Activated CD8-positive, alpha-beta T cell treated with anti-CD3 and anti-CD28 coated beads for 36 hours (primary cell): Measurements from ENCODE around the gene EPHB6. TPM values are rescaled to one million over a fixed set of nuclear protein-coding genes. Genes with fewer than 3 reads are reported as not detected.

ENCODE experiments used
- ATAC-seq: fragments of 200-7000 bp; cut with Tn5 transposase; one replicate; pipeline ENCODE4 v1.10.0; 2021; ENCODE audit warnings: mild to moderate bottlenecking, moderate library complexity
- CTCF ChIA-PET: fragments of 350-600 bp; sonication (Branson Sonifier 250); formaldehyde crosslinking; loops from one replicate; lab custom pipeline; 2021; ENCODE audit warnings: antibody characterized with exemption; lab: Charles Lee
- POLR2A ChIA-PET: fragments of 350-600 bp; sonication (Branson Sonifier 250); formaldehyde crosslinking; loops from one replicate; lab custom pipeline; 2021; ENCODE audit warnings: antibody characterized with exemption; lab: Charles Lee
- DNase-seq: peaks from one replicate; pipeline ENCODE4 v3.0.0-alpha.2; 2020
- H3K27ac Mint-ChIP-seq: one replicate; pipeline ENCODE4 v1.8.0; 2021; ENCODE audit warnings: mild to moderate bottlenecking, mixed read lengths
- H3K27me3 Mint-ChIP-seq: one replicate; pipeline ENCODE4 v1.8.0; 2021; ENCODE audit warnings: mixed read lengths
- H3K36me3 Mint-ChIP-seq: one replicate; pipeline ENCODE4 v1.8.0; 2021; ENCODE audit warnings: low read depth, mixed read lengths
- H3K4me1 Mint-ChIP-seq: one replicate; pipeline ENCODE4 v1.8.0; 2021; ENCODE audit warnings: low read depth, mixed read lengths
- H3K4me3 Mint-ChIP-seq: one replicate; pipeline ENCODE4 v1.8.0; 2021; ENCODE audit warnings: mild to moderate bottlenecking, moderate library complexity, mixed read lengths
- H3K9me3 Mint-ChIP-seq: one replicate; pipeline ENCODE4 v1.8.0; 2021; ENCODE audit warnings: mixed read lengths
- intact Hi-C: fragments of 100-400 bp; cut with micrococcal nuclease; formaldehyde crosslinking; loops from one replicate; pipeline ENCODE4 v1.10.0; 2022
- total RNA-seq, 2 experiments: library from RNA; stranded (reverse); gene quantifications; one replicate each; pipeline ENCODE4 v1.2.3, GENCODE V29; 2021
- TF ChIP-seq, protein P1 (sequence below): fragments of 200-600 bp; IDR thresholded peaks from one replicate; pipeline ENCODE4 v1.8.0; 2022; ENCODE audit warnings: antibody characterized with exemption, mild to moderate bottlenecking

EPHB6 gene
- total RNA-seq, 2 experiments from 2014 or later: 3.5 to 5.5 TPM

DNA sequence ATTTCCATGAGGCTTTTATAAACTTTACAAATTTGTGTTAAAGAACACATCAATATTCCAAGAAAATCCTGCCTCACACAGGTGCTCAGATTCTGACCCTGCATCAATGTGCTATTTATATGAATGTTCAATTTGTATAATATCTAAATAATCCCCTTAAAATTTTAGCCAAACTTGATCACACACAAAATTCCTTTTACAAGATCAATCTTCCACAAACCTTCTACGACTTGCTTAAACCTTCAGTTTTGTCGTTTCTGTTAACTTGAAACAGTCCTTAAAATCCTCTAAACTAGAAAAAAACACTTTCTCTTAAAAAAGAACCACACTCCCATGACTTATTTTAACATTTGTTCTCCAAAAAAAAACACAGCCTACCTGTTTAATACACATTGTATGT lies 50.9 kb downstream of the EPHB6 start:
- ATAC-seq: no peak
- POLR2A ChIA-PET: no interaction called here
- Mint-ChIP-seq H3K27me3 (peaks cover 12% of the 10 kb centered on the region), H3K4me3 (no peak overlapping the region), H3K9me3 (no peaks in the 10 kb centered on the region), H3K4me1 (no peaks in the 10 kb centered on the region), H3K27ac (no peak overlapping the region), H3K36me3 (no peaks in the 10 kb centered on the region)
- TF ChIP-seq, protein P1, sequence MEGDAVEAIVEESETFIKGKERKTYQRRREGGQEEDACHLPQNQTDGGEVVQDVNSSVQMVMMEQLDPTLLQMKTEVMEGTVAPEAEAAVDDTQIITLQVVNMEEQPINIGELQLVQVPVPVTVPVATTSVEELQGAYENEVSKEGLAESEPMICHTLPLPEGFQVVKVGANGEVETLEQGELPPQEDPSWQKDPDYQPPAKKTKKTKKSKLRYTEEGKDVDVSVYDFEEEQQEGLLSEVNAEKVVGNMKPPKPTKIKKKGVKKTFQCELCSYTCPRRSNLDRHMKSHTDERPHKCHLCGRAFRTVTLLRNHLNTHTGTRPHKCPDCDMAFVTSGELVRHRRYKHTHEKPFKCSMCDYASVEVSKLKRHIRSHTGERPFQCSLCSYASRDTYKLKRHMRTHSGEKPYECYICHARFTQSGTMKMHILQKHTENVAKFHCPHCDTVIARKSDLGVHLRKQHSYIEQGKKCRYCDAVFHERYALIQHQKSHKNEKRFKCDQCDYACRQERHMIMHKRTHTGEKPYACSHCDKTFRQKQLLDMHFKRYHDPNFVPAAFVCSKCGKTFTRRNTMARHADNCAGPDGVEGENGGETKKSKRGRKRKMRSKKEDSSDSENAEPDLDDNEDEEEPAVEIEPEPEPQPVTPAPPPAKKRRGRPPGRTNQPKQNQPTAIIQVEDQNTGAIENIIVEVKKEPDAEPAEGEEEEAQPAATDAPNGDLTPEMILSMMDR: no peak
- intact Hi-C loops: no loop called here
- no peak for DNase-seq
- CTCF ChIA-PET: no interaction called here

DNA sequence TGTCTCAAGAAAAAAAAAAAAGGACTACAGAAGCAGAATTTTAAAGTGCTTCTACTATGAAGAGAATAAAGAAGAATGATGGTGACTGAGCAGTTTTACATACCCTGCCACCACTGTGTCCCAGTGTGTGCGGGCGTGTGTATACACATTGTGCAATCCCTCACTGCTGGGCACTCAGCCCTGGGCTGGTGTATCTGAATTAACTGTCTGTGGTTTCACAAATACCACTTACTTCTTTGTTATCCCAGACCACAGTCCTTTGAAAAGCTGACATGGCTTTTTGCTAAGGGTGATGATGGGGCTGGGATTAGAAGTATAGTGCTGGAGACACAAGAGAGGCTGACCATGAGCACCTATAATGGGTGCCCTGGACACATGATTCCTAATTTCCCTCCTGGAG lies 51.8 kb downstream of the EPHB6 start:
- DNase-seq: no peak
- H3K9me3 Mint-ChIP-seq: no peaks in the 10 kb centered on the region
- H3K4me1 Mint-ChIP-seq: no peaks in the 10 kb centered on the region
- H3K27me3 Mint-ChIP-seq: peaks cover 12% of the 10 kb centered on the region
- H3K4me3 Mint-ChIP-seq: no peak overlapping the region
- CTCF ChIA-PET: interaction anchor here (0.9 kb wide), 1 partner anchor 25 kb away, joined by 3 read pairs; no protein-coding TSS in a partner anchor
- POLR2A ChIA-PET: no interaction called here
- ATAC-seq: no peak
- TF ChIP-seq, protein P1: no peak
- intact Hi-C loops: no loop called here
- no peak overlapping the region for H3K27ac Mint-ChIP-seq
- H3K36me3 Mint-ChIP-seq: no peaks in the 10 kb centered on the region

DNA sequence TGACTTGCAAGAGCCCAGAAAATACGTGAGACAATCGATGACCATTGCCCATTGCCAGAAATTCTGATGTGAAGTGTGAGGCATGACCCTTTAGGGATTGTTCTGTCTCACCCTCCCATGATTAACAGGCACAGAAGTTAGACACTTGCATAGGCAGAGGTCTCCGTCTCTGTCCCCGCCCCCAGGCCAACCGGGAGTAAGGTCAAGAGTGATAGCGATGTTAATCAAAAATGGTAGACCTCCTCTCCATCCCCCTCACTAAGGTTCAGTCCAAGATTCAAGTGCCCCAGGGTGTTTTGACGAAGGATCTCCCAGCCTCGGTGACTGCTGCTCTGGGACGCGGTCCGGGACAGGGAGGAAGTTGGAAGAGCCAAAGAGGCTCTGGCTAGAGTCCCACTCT lies 53.4 kb downstream of the EPHB6 start:
- CTCF ChIA-PET: no interaction called here
- Mint-ChIP-seq H3K36me3 (no peaks in the 10 kb centered on the region), H3K4me3 (no peak overlapping the region), H3K9me3 (no peaks in the 10 kb centered on the region), H3K27ac (no peak overlapping the region), H3K27me3 (peaks cover 13% of the 10 kb centered on the region), H3K4me1 (no peaks in the 10 kb centered on the region)
- POLR2A ChIA-PET: no interaction called here
- ATAC-seq (no peak), DNase-seq (no peak)
- intact Hi-C loops: no loop called here
- TF ChIP-seq, protein P1: no peak

DNA sequence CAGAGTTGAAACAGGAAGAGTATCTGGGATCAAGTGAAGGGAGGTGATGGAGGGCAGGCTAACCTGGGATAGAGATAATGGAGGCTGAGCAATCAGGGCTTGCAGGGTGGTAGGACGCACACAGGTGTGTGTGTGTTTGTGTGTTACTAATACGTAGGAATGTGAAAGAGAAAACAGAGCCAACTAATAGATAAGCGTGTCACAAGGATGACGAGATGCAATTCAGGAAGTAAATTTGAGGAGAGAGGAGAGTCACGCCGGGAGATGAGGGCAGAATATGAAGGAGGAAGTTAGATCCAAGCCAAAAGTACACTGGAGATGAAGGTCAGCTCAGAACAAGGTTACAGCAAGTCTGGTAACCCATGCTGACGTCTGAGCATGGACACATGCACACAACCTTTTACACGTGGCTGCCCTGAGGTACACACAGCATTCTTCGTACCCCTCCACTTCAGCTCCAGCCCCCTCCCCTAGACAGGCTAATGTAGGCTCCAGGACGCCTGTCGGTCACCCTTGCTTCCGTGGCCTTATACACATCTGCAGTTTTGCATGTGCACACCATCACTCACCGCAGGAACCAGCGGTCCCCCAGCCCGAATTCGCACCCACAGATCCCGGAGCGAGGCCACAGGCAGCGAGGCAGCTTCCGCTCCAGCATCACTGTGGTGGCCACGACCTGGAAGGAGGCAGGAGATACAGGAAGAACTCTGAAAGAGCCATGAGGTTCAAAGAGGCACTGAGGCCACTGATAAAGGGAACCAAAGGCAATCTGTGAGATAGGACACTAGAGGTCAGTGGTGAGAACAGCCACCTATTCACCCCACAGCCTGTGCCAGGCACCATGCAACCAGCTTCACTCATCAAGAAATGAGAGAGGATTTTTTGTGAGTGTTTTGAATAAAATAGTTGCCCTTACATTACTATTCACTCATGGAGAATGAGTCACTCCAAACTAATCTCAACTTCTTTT lies 54.3 kb downstream of the EPHB6 start:
- ATAC-seq (no peak), DNase-seq (no peak)
- no peaks in the 10 kb centered on the region for H3K4me1 Mint-ChIP-seq
- ChIA-PET CTCF (interaction anchor here (0.7 to 1.7 kb wide), 3 partner anchors 29 to 305 kb away, joined by 3 to 5 read pairs (median 4); no protein-coding TSS in a partner anchor), POLR2A (no interaction called here)
- no peak overlapping the region for H3K4me3 Mint-ChIP-seq
- no peaks in the 10 kb centered on the region for H3K36me3 Mint-ChIP-seq
- H3K9me3 Mint-ChIP-seq: no peaks in the 10 kb centered on the region
- no peak overlapping the region for H3K27ac Mint-ChIP-seq
- intact Hi-C loops: no loop called here
- TF ChIP-seq, protein P1: no peak
- peaks cover 13% of the 10 kb centered on the region for H3K27me3 Mint-ChIP-seq

DNA sequence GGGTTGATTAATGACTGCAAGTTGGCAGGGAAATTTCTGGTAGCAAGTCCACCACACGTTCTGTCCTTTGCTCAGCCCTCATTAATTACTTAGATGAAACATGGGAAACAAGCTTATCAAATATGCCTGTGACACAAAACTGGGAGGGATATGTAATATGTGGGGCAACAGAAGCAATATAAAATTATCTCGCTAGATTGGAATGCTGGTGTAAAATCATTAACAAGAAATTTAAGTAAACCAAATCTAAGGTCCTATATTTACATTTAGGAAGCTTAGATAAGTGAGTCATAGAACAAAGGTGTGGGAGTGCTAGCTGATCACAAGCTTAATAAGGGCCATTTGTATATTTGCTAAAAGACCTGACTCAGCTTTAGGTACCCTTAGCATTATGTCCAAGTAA lies 55.2 kb downstream of the EPHB6 start:
- Mint-ChIP-seq H3K4me1 (no peaks in the 10 kb centered on the region), H3K27ac (no peak overlapping the region), H3K9me3 (no peaks in the 10 kb centered on the region), H3K27me3 (peaks cover 13% of the 10 kb centered on the region), H3K36me3 (no peaks in the 10 kb centered on the region), H3K4me3 (no peak overlapping the region)
- intact Hi-C loops: no loop called here
- no peak for ATAC-seq
- TF ChIP-seq, protein P1: no peak
- no peak for DNase-seq
- POLR2A ChIA-PET: no interaction called here
- CTCF ChIA-PET: interaction anchor here (0.7 to 1.7 kb wide), 4 partner anchors 28 to 306 kb away, joined by 3 to 5 read pairs (median 4); no protein-coding TSS in a partner anchor
